ENCODE measurements around the gene SEMA3C. TPM values are rescaled to one million over a fixed set of nuclear protein-coding genes. Genes with fewer than 3 reads are reported as not detected.

Gene SEMA3C
- total and polyA plus RNA-seq, 7 donors, result 8.4 to 298 (median 213) TPM

- Histone ChIP-seq H3K9me3 (no peaks in the 10 kb centered on the region), H3K4me3 (no peak overlapping the region), H3K4me1 (peaks cover 0 to 83% (median 70%) of the 10 kb centered on the region in 4 donors), H3K27me3 (no peaks in the 10 kb centered on the region), H3K27ac (peak overlapping the region in 3 of 4 donors; percentile 63 to 74 (median 72)), H3K36me3 (no peaks in the 10 kb centered on the region)
- TF ChIP-seq POLR2AphosphoS5 (IDR thresholded peaks at IDR 0.05) (peak in 1 of 4 donors; percentile 48), CTCF (IDR thresholded peaks at IDR 0.05) (no peak)
- WGBS, 2 donors, result 47 to 72% methylated on average over 3 of the region's 3 CpGs
- no peak for DNase-seq
- intact Hi-C loops (cut with DNase I), result no loop called here
Observed at GRCh38 chr7:80830584-80831285, 88.1 kb downstream of the SEMA3C start.

GRCh38 chr7:80830010-80830409 is 88.8 kb downstream of the SEMA3C start:
- no peak overlapping the region for H3K4me3 ChIP-seq
- no peak for DNase-seq
- H3K27ac ChIP-seq, result peak overlapping the region in 3 of 4 donors; percentile 18 to 74 (median 72)
- no peak for TF ChIP-seq POLR2A (IDR thresholded peaks at IDR 0.05)
- no peak for TF ChIP-seq EP300 (IDR thresholded peaks at IDR 0.05)
- no peak for TF ChIP-seq POLR2AphosphoS5 (IDR thresholded peaks at IDR 0.05)
- H3K9me3 ChIP-seq, result no peaks in the 10 kb centered on the region
- WGBS, 2 donors, result 70 to 78% methylated on average over 1 of the region's 1 CpG
- no peaks in the 10 kb centered on the region for H3K27me3 ChIP-seq
- intact Hi-C loops (cut with DNase I), result no loop called here
- H3K36me3 ChIP-seq, result no peaks in the 10 kb centered on the region
- H3K4me1 ChIP-seq, result peaks cover 0 to 91% (median 73%) of the 10 kb centered on the region in 4 donors

GRCh38 chr7:80829527-80829926 is 89.3 kb downstream of the SEMA3C start:
- peak overlapping the region in 3 of 4 donors; percentile 18 to 74 (median 72) for H3K27ac ChIP-seq
- no peak for DNase-seq
- no peak overlapping the region for H3K4me3 ChIP-seq
- 83 to 85% methylated on average over 3 of the region's 3 CpGs for whole genome bisulfite sequencing, 2 donors
- peaks cover 0 to 95% (median 69%) of the 10 kb centered on the region in 4 donors for H3K4me1 ChIP-seq
- no peak for TF ChIP-seq POLR2AphosphoS5 (IDR thresholded peaks at IDR 0.05)
- TF ChIP-seq POLR2A (IDR thresholded peaks at IDR 0.05), result no peak
- no peak for TF ChIP-seq EP300 (IDR thresholded peaks at IDR 0.05)
- no peak for TF ChIP-seq CTCF (IDR thresholded peaks at IDR 0.05)
- intact Hi-C loops (cut with DNase I), result no loop called here
- no peaks in the 10 kb centered on the region for H3K27me3 ChIP-seq
- H3K36me3 ChIP-seq, result no peaks in the 10 kb centered on the region
- no peaks in the 10 kb centered on the region for H3K9me3 ChIP-seq

- Histone ChIP-seq H3K27ac (peak overlapping the region; percentile 51 to 74 (median 62)), H3K4me3 (no peak overlapping the region), H3K9me3 (no peaks in the 10 kb centered on the region), H3K27me3 (no peaks in the 10 kb centered on the region), H3K36me3 (no peaks in the 10 kb centered on the region), H3K4me1 (peaks cover 0 to 97% (median 64%) of the 10 kb centered on the region in 4 donors)
- DNase-seq, result no peak
- intact Hi-C loops (cut with DNase I), result no loop called here
- TF ChIP-seq EP300 (IDR thresholded peaks at IDR 0.05) (no peak), CTCF (IDR thresholded peaks at IDR 0.05) (no peak), POLR2A (IDR thresholded peaks at IDR 0.05) (no peak), POLR2AphosphoS5 (IDR thresholded peaks at IDR 0.05) (no peak)
- WGBS, 2 donors, result 49 to 65% methylated on average over 1 of the region's 1 CpG
Observed at GRCh38 chr7:80827239-80827633, 91.6 kb downstream of the SEMA3C start.

- no peak for DNase-seq
- TF ChIP-seq EP300 (IDR thresholded peaks at IDR 0.05), result no peak
- peak in 1 of 4 donors; percentile 21 for TF ChIP-seq POLR2AphosphoS5 (IDR thresholded peaks at IDR 0.05)
- no peaks in the 10 kb centered on the region for H3K36me3 ChIP-seq
- no peaks in the 10 kb centered on the region for H3K9me3 ChIP-seq
- no peak overlapping the region for H3K4me3 ChIP-seq
- peak overlapping the region; percentile 51 to 74 (median 62) for H3K27ac ChIP-seq
- WGBS, 2 donors, result 86 to 92% methylated on average over 3 of the region's 3 CpGs
- H3K27me3 ChIP-seq, result no peaks in the 10 kb centered on the region
- intact Hi-C loops (cut with DNase I), result no loop called here
- H3K4me1 ChIP-seq, result peaks cover 0 to 100% (median 65%) of the 10 kb centered on the region in 4 donors
Observed at GRCh38 chr7:80826520-80827238, 92.2 kb downstream of the SEMA3C start.

Data from sigmoid colon (tissue), 7 donors.